ENCODE measurements around the gene CUX1.

The CUX1 gene

DNA sequence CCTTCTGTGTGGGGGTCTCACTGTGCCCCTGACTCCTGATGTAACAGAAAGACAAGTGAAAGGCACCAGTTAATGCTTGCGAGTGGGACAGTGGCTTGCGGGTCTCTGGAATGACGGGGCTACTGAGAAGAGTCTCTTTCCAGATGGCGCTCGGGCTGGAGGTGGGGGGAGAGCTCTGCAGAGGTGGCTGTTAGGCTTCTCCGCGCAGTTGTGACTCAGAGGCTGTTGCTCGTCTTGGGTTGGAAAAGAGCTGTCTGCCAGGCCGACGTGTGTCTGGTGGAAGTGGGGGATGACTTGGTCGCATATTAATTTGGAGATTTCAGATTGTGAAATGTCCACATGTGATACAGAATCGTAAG, 441.3 kb downstream of the CUX1 start:
- DNase-seq, result no peak

DNA sequence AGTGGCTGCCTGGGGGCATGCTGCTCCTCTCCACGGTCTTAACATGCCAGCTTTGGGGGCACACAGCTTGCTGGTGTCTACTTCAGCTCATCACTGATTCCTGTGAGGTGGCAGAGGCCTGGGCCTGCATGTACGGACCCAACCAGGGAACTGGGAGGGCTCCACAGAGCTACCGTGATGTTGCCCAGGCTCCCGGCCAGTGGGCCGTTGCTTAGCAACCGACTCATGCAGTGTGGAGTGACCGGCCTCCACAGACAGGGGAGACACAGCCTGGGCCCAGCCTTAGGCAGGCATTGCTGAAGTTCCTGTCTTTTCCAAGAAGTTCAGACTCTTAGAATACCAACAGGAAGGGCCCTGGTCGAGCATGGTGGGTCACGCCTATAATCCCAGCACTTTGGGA, 443.4 kb downstream of the CUX1 start:
- DNase-seq, result no peak

DNA sequence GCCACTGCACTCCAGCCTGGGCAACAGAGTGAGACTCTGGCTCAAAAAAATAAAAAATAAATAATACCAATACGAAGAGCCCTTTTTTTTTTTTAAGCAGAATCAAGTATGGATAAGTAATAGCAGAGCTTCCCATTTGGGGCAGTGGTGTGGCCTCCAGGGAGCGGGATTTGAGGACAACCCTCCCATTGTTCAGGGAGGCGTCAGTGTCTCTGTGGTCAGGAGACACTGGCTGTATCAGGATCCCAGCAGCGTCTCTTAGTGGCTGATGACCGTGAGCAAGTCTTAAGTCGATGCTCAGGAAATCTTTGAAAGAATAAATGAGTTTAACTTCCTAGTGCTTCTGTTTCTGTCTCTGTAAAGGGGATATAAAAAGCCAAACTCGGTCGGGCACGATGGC, 444.0 kb downstream of the CUX1 start:
- DNase-seq, result no peak

GRCh38 chr7:102262546-102262945, 445.1 kb downstream of the CUX1 start:
- no peak for DNase-seq

GRCh38 chr7:102264367-102264891, 447.0 kb downstream of the CUX1 start:
- DNase-seq, result no peak

DNA sequence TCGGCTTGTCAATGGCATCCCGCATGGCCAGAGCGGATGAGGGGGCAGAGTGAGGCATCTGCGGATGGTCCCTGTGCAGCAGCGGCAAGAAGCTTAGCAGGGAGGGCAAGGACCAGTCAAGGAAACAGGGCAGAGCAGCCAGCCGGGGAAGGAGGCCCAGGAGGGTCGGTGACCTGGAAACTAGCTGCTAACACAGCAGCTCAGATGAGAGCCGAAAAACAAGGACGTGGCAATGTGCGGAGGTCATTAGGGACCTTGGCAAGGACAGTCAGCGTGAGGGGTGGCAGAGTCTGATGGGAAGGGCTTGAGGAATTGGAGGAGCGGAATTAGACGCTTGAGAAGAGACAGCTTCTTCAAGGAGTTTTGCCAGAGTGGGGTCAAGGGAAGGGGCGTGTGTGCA, 449.1 kb downstream of the CUX1 start:
- DNase-seq, result no peak

DNA sequence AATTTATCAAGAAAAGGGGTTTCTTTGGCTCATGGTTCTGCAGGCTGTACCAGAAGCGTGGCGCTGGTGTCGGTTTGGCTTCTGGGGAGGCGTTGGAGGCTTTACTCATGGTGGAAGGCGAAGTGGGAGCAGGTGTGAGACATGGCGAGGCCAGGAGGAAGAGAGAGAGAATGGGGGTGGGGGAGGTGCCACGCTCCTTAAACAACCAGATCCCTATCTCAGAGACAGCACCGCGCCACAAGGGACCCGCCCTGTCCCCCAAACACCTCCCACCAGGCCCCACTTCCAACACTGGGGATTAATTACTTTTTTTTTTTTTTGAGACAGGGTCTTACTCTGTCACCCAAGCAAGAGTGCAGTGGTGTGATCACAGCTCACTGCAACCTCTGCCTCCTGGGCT, 451.2 kb downstream of the CUX1 start:
- DNase-seq, result no peak

DNA sequence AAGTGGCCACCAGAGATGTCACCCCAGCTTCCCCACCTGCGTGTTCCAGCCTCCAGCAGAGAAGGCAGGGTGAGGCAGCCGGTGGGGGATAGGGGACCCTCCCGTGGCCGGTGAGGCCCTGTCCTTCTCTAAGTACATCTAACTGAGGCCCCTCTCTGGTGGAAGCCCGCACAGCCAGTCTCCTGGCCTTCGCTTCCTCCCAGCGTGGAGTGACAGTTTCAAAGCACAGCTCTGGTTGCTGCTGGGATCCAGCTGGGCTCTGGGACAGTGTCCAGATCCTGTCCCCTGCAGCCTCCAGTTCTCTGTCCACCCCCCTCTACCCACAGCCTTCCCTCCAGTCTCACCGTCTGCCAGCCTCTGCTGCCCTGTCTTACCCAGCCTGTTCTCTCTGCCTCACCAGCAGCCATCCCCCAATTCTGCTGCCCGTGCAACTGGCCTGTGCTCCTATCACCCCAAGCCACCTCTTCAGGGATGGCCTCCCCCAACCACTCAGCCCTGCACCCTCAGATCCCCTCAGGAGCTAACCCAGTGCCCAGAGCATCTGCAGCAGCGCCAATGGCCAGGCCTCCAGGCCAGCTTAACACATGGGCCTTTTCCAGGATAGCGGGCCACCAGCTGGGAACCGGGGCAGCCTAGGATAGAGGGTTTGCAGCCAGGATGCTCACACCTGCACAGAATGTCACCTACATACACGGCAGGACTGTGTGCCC, 452.9 kb downstream of the CUX1 start:
- DNase-seq, result no peak

GRCh38 chr7:102271158-102271798, 453.9 kb downstream of the CUX1 start:
- DNase-seq, result no peak

- DNase-seq, result peak; percentile 48 to 77 (median 64)
These were observed 454.9 kb downstream of the CUX1 start for GRCh38 chr7:102272075-102272916.

- DNase-seq, result no peak
These were observed 455.7 kb downstream of the CUX1 start for GRCh38 chr7:102272917-102273748.

DNA sequence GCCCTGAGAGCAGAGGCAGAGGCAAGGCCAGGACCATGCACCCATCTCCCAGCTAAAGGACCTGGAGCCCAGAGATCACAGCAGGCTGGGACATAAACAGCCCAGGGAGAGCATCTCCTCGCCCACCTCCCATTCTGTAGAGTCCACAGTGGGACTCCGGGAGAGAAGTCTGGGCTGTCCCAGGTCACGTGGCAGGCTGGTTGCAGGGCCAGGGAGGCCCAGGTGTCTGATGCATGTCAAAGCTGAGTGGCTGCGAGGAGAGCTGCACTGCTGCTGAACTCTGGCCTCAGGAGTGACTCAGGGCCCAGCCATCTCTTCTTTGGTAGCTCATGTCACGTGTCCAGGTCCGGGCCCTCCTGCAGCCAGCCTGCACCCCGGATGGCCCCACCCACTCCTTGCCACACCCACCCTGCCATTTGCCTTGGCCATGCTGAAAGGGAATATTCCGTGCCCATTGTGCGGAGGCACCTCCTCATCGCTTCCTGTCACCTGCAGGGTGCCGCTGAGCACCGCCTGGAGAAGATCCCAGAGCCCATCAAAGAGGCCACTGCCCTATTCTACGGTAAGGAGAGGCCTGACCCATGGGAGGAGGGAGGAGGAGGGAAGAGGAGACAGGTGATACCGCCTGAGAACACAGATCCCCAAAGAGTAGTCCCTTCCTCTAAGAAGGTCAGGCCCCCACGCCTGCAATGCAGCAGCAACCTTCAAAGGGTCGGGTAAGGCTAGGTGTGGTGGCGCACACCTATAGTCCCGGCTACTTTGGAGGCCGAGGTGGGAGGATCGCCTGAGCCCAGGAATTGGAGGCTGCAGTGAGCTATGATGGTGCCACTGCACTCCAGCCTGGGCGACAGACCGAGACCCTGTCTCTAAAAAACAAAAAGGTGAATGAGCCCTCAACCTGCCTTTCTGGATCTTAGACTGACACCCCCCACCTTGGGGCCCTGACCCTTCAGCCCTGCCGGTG, 456.6 kb downstream of the CUX1 start:
- no peak for DNase-seq

DNA sequence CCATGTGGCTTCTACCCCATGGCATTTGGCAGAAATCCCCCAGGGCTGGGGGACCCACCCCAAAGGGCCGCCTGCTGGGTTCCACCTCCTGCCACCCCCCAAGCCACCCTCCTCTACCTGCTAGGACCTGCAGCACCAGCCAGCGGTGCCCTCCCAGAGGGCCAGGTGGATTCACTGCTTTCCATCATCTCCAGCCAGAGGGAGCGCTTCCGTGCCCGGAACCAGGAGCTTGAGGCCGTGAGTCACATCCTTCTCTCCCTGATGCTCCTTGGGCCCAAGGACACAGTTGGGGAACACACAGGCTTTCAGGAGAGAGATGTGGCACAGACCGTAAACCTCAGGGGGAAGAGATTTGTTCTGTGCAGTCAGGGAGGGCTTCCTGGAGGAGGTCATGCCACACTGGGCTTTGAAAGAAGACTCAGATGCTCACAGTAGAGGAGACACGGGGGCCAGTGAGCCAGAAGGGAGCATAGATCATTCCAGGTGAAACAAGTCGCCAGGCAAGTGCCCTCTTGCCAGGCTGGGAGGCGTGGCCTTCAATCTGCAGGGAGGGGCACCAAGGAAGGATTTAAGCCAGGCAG, 457.8 kb downstream of the CUX1 start:
- no peak for DNase-seq

GRCh38 chr7:102277901-102278300, 460.5 kb downstream of the CUX1 start:
- DNase-seq, result no peak

- peak in 4 of 5 donors; percentile 42 to 46 (median 44) for DNase-seq
These were observed 462.3 kb downstream of the CUX1 start for GRCh38 chr7:102279537-102280400.

GRCh38 chr7:102280521-102280920, 463.1 kb downstream of the CUX1 start:
- no peak for DNase-seq

DNA sequence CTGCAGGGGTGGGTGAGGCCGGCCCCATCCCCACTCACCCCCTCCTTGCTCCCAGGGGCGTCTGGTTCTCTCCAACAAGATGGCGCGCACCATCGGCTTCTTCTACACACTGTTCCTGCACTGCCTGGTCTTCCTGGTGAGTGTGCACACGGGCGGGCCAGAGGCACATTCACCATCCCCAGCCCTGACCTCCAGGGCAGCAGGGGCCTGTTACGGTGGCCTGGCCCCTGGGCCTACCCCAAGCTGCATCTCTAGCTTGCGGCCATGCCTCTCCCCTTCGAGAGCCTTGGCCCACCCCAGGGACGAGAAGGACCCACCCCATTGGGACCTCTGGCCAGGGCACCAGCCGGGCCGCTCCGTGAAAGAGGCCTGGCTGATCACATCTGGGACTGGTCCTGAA, 464.4 kb downstream of the CUX1 start:
- no peak for DNase-seq

GRCh38 chr7:102282465-102283362, 465.3 kb downstream of the CUX1 start:
- no peak for DNase-seq
